Gastroesophageal sphincter (tissue), 4 donors: ENCODE results near the gene PRR35. TPM values are rescaled to one million over a fixed set of nuclear protein-coding genes. Genes with fewer than 3 reads are reported as not detected.

Source experiments
- ATAC-seq: fragments of 150-250 bp; one replicate; pipeline ENCODE4 v1.9.1; 2016; ENCODE audit warnings: mild to moderate bottlenecking, moderate library complexity
- H3K27ac ChIP-seq, 4 donors: fragments of 200-600 bp; sonication (generic) in 3 of 4; 1 replicate in 3 of 4; 2 replicates in 1 of 4; pipeline ENCODE4 v1.5.1; 2016 to 2019
- H3K27me3 ChIP-seq: fragments of 200-600 bp; sonication (generic); one replicate; pipeline ENCODE4 v1.5.1; 2019
- H3K36me3 ChIP-seq, 2 donors: fragments of 200-600 bp; sonication (generic); one replicate each; pipeline ENCODE4 v1.5.1; 2019; ENCODE audit warnings: control low read depth in 1 of 2
- H3K4me1 ChIP-seq, 3 donors: fragments of 200-600 bp; sonication (generic); 1 replicate in 2 of 3; 2 replicates in 1 of 3; pipeline ENCODE4 v1.5.1; 2016 to 2019; ENCODE audit warnings: control low read depth in 2 of 3
- H3K4me3 ChIP-seq, 2 donors: fragments of 200-600 bp; sonication (generic); one replicate each; pipeline ENCODE4 v1.5.1; 2019; ENCODE audit warnings: mild to moderate bottlenecking in 1 of 2, moderate library complexity in 1 of 2
- H3K9me3 ChIP-seq, 3 donors: fragments of 200-600 bp; sonication (generic); one replicate each; pipeline ENCODE4 v1.5.1; 2017 to 2019; ENCODE audit warnings: control low read depth in 2 of 3
- CTCF ChIP-seq, 4 experiments: fragments of 200-600 bp in 2 of 4; fragments of 450-650 bp in 2 of 4; sonication (generic) in 1 of 4; IDR thresholded peaks; one replicate each; pipeline ENCODE4 v1.5.1; 2017 to 2019; ENCODE audit warnings: antibody characterized with exemption in 4 of 4, mild to moderate bottlenecking in 2 of 4, moderate library complexity in 2 of 4
- EP300 ChIP-seq: sonication (generic); formaldehyde crosslinking; IDR thresholded peaks from one replicate; pipeline ENCODE4 v1.6.1; 2017; ENCODE audit warnings: antibody characterized with exemption, mild to moderate bottlenecking
- POLR2A ChIP-seq, 2 donors: fragments of 450-650 bp; IDR thresholded peaks; one replicate each; pipeline ENCODE4 v1.6.1; 2017; ENCODE audit warnings: antibody characterized with exemption in 2 of 2, mild to moderate bottlenecking in 2 of 2, moderate library complexity in 1 of 2
- POLR2AphosphoS5 ChIP-seq: sonication (generic); formaldehyde crosslinking; IDR thresholded peaks from one replicate; pipeline ENCODE4 v1.6.1; 2017; ENCODE audit warnings: antibody characterized with exemption
- WGBS, 2 donors: methylation state at CpG; one replicate each; pipeline ENCODE4 v1.1.5; 2018; ENCODE audit warnings: low coverage in 1 of 2; 5-methylcytosine and 5-hydroxymethylcytosine counted together
- total RNA-seq, 4 donors: library from RNA; depleted of rRNA; stranded (reverse); fragments of >200 nt; gene quantifications; one replicate each; pipeline ENCODE4 v1.1.0, GENCODE V29; 2016

PRR35 gene
- total RNA-seq, 4 donors from 2014 or later: not detected

- Histone ChIP-seq H3K27ac (peak overlapping the region; percentile 64 to 99 (median 90)), H3K4me1 (peaks cover 0 to 67% (median 18%) of the 10 kb centered on the region in 3 donors)
Measured at GRCh38 chr16:590188-590814, 30.1 kb downstream of the PRR35 start.

GRCh38 chr16:590815-591200, 30.6 kb downstream of the PRR35 start:
- no peaks in the 10 kb centered on the region for H3K9me3 ChIP-seq
- H3K27me3 ChIP-seq: peaks cover 6% of the 10 kb centered on the region
- peak overlapping the region; percentile 89 to 96 for H3K4me3 ChIP-seq
- WGBS, 2 donors: 28 to 58% methylated on average over 7 to 9 of the region's 10 CpGs
- peaks cover 0 to 20% of the 10 kb centered on the region in 2 donors for H3K36me3 ChIP-seq
- no peak for ATAC-seq
- TF ChIP-seq POLR2A (IDR thresholded peaks at IDR 0.05): no peak
- TF ChIP-seq POLR2AphosphoS5: no peak
- TF ChIP-seq CTCF (IDR thresholded peaks at IDR 0.05): no peak
- no peak for TF ChIP-seq EP300
- peak overlapping the region in 2 of 4 donors; percentile 90 to 99 for H3K27ac ChIP-seq
- H3K4me1 ChIP-seq: peaks cover 0 to 63% (median 18%) of the 10 kb centered on the region in 3 donors

More at GRCh38 chr16:590188-590814, 30.1 kb downstream of the PRR35 start:
- Histone ChIP-seq H3K36me3 (peaks cover 0 to 20% of the 10 kb centered on the region in 2 donors), H3K9me3 (no peaks in the 10 kb centered on the region), H3K4me3 (peak overlapping the region; percentile 89 to 96), H3K27me3 (peaks cover 11% of the 10 kb centered on the region)
- ATAC-seq: peak; percentile 11
- TF ChIP-seq CTCF (IDR thresholded peaks at IDR 0.05) (peak in 2 of 4 experiments; percentile 21 to 29), EP300 (no peak), POLR2A (IDR thresholded peaks at IDR 0.05) (peak in 1 of 2 donors; percentile 27)
- no CpG with 5 or more reads among the region's 71 CpGs for WGBS, 2 donors

GRCh38 chr16:591231-591630, 31.0 kb downstream of the PRR35 start:
- no peak for TF ChIP-seq CTCF (IDR thresholded peaks at IDR 0.05)
- no peak for TF ChIP-seq POLR2A (IDR thresholded peaks at IDR 0.05)
- TF ChIP-seq EP300: no peak
- TF ChIP-seq POLR2AphosphoS5: no peak
- Histone ChIP-seq H3K27ac (no peak overlapping the region), H3K36me3 (peaks cover 0 to 21% of the 10 kb centered on the region in 2 donors), H3K4me3 (peak overlapping the region in 1 of 2 donors; percentile 96), H3K27me3 (peaks cover 1% of the 10 kb centered on the region), H3K9me3 (no peaks in the 10 kb centered on the region), H3K4me1 (peaks cover 0 to 61% (median 18%) of the 10 kb centered on the region in 3 donors)
- ATAC-seq: no peak
- 84 to 85% methylated on average over 7 of the region's 8 CpGs for WGBS, 2 donors

- peaks cover 0 to 55% (median 18%) of the 10 kb centered on the region in 3 donors for H3K4me1 ChIP-seq
Measured at GRCh38 chr16:591892-592517, 31.8 kb downstream of the PRR35 start.

GRCh38 chr16:592518-593306, 32.5 kb downstream of the PRR35 start:
- Histone ChIP-seq H3K27ac (peak overlapping the region in 1 of 4 donors; percentile 33), H3K4me3 (no peak overlapping the region), H3K27me3 (no peaks in the 10 kb centered on the region), H3K36me3 (peaks cover 0 to 31% of the 10 kb centered on the region in 2 donors), H3K9me3 (no peaks in the 10 kb centered on the region), H3K4me1 (peaks cover 0 to 48% (median 13%) of the 10 kb centered on the region in 3 donors)
- TF ChIP-seq EP300 (no peak), POLR2A (IDR thresholded peaks at IDR 0.05) (no peak), POLR2AphosphoS5 (no peak), CTCF (IDR thresholded peaks at IDR 0.05) (no peak)
- ATAC-seq: no peak
- 57% methylated on average over 12 of the region's 24 CpGs; no CpG with 5 or more reads in 1 of the 2 donors for WGBS, 2 donors

More at GRCh38 chr16:591892-592517, 31.8 kb downstream of the PRR35 start:
- H3K27ac ChIP-seq: peak overlapping the region in 1 of 4 donors; percentile 33
- TF ChIP-seq EP300: no peak
- no peak overlapping the region for H3K4me3 ChIP-seq
- peaks cover 0 to 29% of the 10 kb centered on the region in 2 donors for H3K36me3 ChIP-seq
- WGBS, 2 donors: 94 to 100% methylated on average over 1 to 10 of the region's 15 CpGs
- ATAC-seq: no peak
- H3K9me3 ChIP-seq: no peaks in the 10 kb centered on the region
- no peaks in the 10 kb centered on the region for H3K27me3 ChIP-seq
